HFFc6 (cell line): Measurements from ENCODE around the gene WHAMM. TPM values are rescaled to one million over a fixed set of nuclear protein-coding genes. Genes with fewer than 3 reads are reported as not detected.

Experiments used
- DNase-seq: peaks from one replicate; pipeline ENCODE4 v3.0.0-alpha.2; 2018
- H3K27ac Mint-ChIP-seq: 2 replicates; pipeline ENCODE4 v1.8.0; 2020; ENCODE audit warnings: mild to moderate bottlenecking, mixed read lengths
- H3K27me3 Mint-ChIP-seq: 2 replicates; pipeline ENCODE4 v1.8.0; 2021; ENCODE audit warnings: mild to moderate bottlenecking, moderate library complexity, mixed read lengths; ENCODE audit not compliant: insufficient read depth
- H3K36me3 Mint-ChIP-seq: 2 replicates; pipeline ENCODE4 v1.8.0; 2021; ENCODE audit warnings: low read depth, mixed read lengths
- H3K4me1 Mint-ChIP-seq: 2 replicates; pipeline ENCODE4 v1.8.0; 2020; ENCODE audit warnings: low read depth, mixed read lengths
- H3K4me3 Mint-ChIP-seq: 2 replicates; pipeline ENCODE4 v1.8.0; 2020; ENCODE audit warnings: mild to moderate bottlenecking, moderate library complexity, mixed read lengths
- H3K9me3 Mint-ChIP-seq: 2 replicates; pipeline ENCODE4 v1.8.0; 2020; ENCODE audit warnings: mild to moderate bottlenecking, mixed read lengths
- CTCF ChIP-seq: fragments of 200-600 bp; sonication (generic); IDR thresholded peaks from 2 replicates; pipeline ENCODE4 v1.5.0; 2021; ENCODE audit warnings: antibody characterized with exemption, mild to moderate bottlenecking
- total RNA-seq, 6 experiments: library from RNA; stranded (reverse); fragmentation: NEBNext Ultra II Directional; extraction: Animal tissue kit (Norgen Biotek cat#: 25700); gene quantifications; 2 replicates in 1 of 6; 3 replicates in 5 of 6; pipeline ENCODE4 v1.2.3, GENCODE V29; 2021

The WHAMM gene
- total RNA-seq, 6 experiments from 2014 or later: 5.8 to 7.4 (median 6.3) TPM

- H3K36me3 Mint-ChIP-seq: 0 out of 2 replicates have a peak, but pooled peaks cover 3% of the 10 kb centered on the region
- no peak for DNase-seq
- peaks cover 8% of the 10 kb centered on the region for H3K4me1 Mint-ChIP-seq
- no peak overlapping the region for H3K4me3 Mint-ChIP-seq
- peaks cover 3% of the 10 kb centered on the region for H3K27me3 Mint-ChIP-seq
- no peaks in the 10 kb centered on the region for H3K9me3 Mint-ChIP-seq
- no peak overlapping the region for H3K27ac Mint-ChIP-seq
- no peak for TF ChIP-seq CTCF
Observed at GRCh38 chr15:82767163-82767829, 42.1 kb upstream of the WHAMM start.

GRCh38 chr15:82768414-82769054, 40.9 kb upstream of the WHAMM start:
- Mint-ChIP-seq H3K9me3 (no peaks in the 10 kb centered on the region), H3K4me1 (peaks cover 8% of the 10 kb centered on the region), H3K27ac (no peak overlapping the region; the same call in 1 of the 2 replicates), H3K4me3 (no peak overlapping the region), H3K27me3 (peaks cover 8% of the 10 kb centered on the region), H3K36me3 (no peaks in the 10 kb centered on the region)
- no peak for TF ChIP-seq CTCF
- DNase-seq: peak; percentile 10

- peaks cover 8% of the 10 kb centered on the region for H3K4me1 Mint-ChIP-seq
- no peak overlapping the region for H3K4me3 Mint-ChIP-seq
- H3K27ac Mint-ChIP-seq: no peak overlapping the region
Observed at GRCh38 chr15:82771789-82772607, 37.4 kb upstream of the WHAMM start.

GRCh38 chr15:82774496-82774895, 34.9 kb upstream of the WHAMM start:
- Mint-ChIP-seq H3K27me3 (peaks cover 7% of the 10 kb centered on the region), H3K27ac (no peak overlapping the region), H3K4me3 (no peak overlapping the region), H3K4me1 (no peaks in the 10 kb centered on the region), H3K9me3 (no peaks in the 10 kb centered on the region), H3K36me3 (no peaks in the 10 kb centered on the region)
- TF ChIP-seq CTCF: no peak
- no peak for DNase-seq

More at GRCh38 chr15:82771789-82772607, 37.4 kb upstream of the WHAMM start:
- TF ChIP-seq CTCF: no peak
- Mint-ChIP-seq H3K9me3 (no peaks in the 10 kb centered on the region), H3K36me3 (no peaks in the 10 kb centered on the region), H3K27me3 (peaks cover 8% of the 10 kb centered on the region)
- DNase-seq: no peak

- no peak for DNase-seq
- no peak overlapping the region for H3K27ac Mint-ChIP-seq
- no peak overlapping the region for H3K4me3 Mint-ChIP-seq
- H3K27me3 Mint-ChIP-seq: peaks cover 2% of the 10 kb centered on the region
- H3K9me3 Mint-ChIP-seq: no peaks in the 10 kb centered on the region
- no peak for TF ChIP-seq CTCF
- no peaks in the 10 kb centered on the region for H3K36me3 Mint-ChIP-seq
- no peaks in the 10 kb centered on the region for H3K4me1 Mint-ChIP-seq
Observed at GRCh38 chr15:82778755-82779154, 30.7 kb upstream of the WHAMM start.
